DMS114 treated with DMSO at 0.1 percent for 48 hours (cell line): ENCODE data around the gene KCNJ5.
A peak's percentile ranks its signal among the peaks of the same experiment; 100 is the strongest.

Experiments used
- DNase-seq: peaks from one replicate; lab custom pipeline; 2025; ENCODE audit not compliant: unreplicated experiment; lab: John Stamatoyannopoulos, UW

KCNJ5 gene

DNA sequence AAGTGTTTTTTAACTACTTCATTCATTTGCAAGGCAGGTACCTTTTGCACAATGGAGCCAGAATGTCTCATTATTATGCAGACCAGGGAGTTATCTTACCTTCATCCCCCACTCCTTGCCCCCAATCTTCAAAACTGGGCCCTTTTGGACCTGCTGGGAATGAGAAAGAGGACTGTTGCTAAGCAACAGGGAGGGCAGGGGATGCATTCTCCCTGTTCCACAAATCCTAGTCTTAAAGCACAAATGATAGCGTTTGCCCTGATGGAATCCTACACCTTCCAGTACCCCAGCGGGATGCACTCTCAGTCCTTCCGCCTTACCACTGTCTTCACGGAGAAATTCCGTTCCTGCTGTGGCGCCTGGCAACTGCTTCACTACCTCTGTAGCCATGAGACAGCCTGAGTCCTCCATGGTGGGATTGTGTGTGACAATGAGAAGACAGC lies 20.0 kb upstream of the KCNJ5 start:
- no peak for DNase-seq

- no peak for DNase-seq
Measured at GRCh38 chr11:128872094-128872493, 19.1 kb upstream of the KCNJ5 start.

- no peak for DNase-seq
Measured at GRCh38 chr11:128872594-128872993, 18.6 kb upstream of the KCNJ5 start.

DNA sequence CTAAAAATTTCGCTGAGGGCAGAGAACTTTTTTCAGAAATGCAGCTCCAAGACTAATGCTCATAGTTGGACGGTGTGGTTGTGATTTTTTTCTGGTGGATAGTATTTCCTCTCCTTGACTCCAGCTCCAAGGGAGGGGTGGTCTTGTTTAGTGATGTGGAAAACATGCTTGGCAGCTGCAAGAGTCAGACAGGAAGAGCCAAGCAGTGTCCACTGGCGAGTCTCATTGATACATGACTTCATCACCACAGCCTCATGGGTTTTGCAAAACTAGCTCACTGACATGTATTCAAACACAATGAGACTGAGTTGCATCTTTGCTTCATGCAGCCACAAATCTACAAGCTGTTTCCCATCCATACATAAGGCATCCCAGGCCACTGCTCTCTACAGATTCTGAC lies 16.7 kb upstream of the KCNJ5 start:
- no peak for DNase-seq

DNA sequence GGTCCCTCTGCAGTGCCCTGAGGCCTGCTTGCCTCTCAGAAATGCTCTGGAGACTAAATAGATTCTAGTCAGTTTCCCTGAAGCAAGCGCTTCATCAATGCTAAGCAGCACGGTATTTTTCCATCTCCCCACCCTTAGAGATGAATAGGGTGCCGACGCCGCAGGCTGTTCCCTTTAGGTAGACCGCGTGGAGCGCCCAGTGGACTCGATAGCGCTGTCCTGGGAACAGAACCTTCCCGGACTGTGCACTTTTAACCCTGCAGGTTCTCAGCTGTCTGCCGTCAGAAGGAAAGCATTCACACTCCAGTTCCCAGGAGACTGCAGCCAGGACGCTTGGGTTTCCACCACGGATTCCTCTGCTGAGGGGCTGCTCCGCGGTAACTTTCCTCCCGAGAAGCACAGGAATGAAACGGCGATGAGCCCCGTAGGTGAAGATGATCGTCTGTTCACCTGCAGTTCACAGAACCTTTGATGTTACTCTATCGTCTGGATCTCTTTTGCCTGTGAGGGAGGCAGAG lies 15.0 kb upstream of the KCNJ5 start:
- DNase-seq, result no peak

GRCh38 chr11:128877726-128878125 lies 13.4 kb upstream of the KCNJ5 start:
- no peak for DNase-seq

- no peak for DNase-seq
Measured at GRCh38 chr11:128878455-128878854, 12.7 kb upstream of the KCNJ5 start.

GRCh38 chr11:128879817-128880216 lies 11.3 kb upstream of the KCNJ5 start:
- no peak for DNase-seq

DNA sequence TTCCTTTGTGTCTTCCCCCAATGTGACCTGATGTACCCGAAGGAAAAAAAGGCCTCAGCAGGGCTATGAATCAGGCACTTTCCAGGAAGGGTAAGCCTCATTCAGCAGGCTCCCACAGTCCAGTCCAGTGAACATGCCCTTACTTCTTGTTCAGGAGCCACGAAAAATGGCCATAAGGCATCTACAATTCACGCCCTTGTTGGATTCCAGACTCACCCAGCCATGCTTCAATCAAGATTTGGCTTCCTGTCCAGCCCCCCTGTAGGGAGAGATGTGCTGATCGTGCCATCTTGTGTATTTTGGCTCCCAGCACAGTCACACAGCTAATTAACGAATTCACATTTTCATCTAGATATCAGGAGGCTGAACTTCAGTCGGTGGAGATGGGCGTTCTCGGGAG lies 9.9 kb upstream of the KCNJ5 start:
- no peak for DNase-seq

GRCh38 chr11:128882451-128882850 lies 8.7 kb upstream of the KCNJ5 start:
- DNase-seq, result no peak

DNA sequence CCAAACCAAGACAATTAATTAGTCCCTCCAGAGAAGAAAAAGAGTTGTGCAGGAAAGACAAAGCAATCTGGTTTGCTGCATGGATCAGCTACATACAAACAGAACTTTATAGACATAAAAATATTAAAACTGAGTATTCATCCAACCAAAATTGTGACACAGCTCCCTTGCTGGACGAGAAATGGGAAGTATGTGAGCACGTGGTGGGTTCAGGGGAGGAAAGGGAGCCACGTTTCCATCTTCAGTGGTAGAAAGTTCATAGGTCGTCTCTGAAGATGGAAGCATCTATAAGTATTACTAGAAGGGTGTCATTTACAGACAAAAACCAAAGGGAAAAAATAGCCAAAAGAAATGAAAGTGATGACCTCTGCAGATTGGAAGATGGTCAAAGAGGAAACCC lies 7.1 kb upstream of the KCNJ5 start:
- DNase-seq, result no peak

DNA sequence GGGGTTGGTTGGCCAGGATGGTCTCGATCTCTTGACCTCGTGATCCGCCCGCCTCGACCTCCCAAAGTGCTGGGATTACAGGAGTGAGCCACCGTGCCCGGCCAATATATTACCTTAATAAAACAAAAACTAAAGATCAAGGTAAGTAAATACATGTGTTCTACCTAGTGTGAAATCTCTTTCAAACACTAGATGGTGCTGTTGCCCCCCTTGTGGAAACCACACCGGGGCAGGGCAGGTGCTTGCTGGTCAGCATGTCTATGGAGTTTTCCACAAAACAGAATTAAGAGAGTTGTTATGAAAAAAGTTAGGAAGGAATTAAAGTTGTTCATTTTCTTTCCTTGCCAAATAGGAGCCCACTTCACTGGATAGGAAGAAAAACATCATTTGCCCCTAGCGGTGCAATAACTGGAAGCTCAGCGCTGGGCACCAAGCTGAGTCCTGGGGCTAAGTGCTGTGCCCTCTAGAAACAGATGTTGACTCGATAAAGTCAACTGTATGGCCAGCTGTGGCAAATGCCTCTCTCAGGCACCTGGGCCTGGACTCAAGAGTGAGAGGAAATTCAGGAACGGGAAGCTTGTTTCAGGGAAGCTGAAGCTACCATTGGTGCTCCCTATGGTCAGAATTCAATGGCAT lies 6.3 kb upstream of the KCNJ5 start:
- peak; percentile 4 for DNase-seq

GRCh38 chr11:128886406-128887124 lies 4.6 kb upstream of the KCNJ5 start:
- DNase-seq, result no peak

- no peak for DNase-seq
Measured at GRCh38 chr11:128888034-128888985, 2.8 kb upstream of the KCNJ5 start.

- no peak for DNase-seq
Measured at GRCh38 chr11:128889657-128890213, 1.4 kb upstream of the KCNJ5 start.

DNA sequence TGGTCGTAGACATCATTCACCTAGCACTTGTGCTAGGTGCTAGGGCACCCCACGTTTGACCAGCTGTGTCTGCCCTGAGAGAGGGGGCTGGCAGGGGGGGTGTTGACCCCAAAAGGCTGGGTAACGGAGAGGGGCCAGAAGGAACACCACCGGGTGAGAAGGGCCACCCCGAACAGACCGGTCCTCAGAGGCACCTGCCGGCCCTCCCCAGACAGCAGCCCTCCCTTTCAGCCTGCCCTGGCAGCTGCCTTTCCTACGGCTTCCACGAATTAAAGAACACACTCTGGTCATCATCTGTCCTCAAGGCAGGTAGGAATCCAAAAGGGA lies 977 bp upstream of the KCNJ5 start:
- no peak for DNase-seq

- DNase-seq, result no peak
Measured at GRCh38 chr11:128891913-128892398, 800 bp downstream of the KCNJ5 start.

GRCh38 chr11:128892866-128893565 lies 1.9 kb downstream of the KCNJ5 start:
- no peak for DNase-seq

- DNase-seq, result no peak
Measured at GRCh38 chr11:128893578-128894285, 2.6 kb downstream of the KCNJ5 start.

GRCh38 chr11:128894286-128894681 lies 3.1 kb downstream of the KCNJ5 start:
- DNase-seq, result no peak
